ENCODE results near the gene LYRM9. TPM values are rescaled to one million over a fixed set of nuclear protein-coding genes. Genes with fewer than 3 reads are reported as not detected.

Gene LYRM9
- total RNA-seq, 2 donors from 2014 or later, result 5.8 to 8.3 TPM

- Histone ChIP-seq H3K4me1 (ENCODE audit: control insufficient read depth, insufficient read depth, low read length) (peaks cover 11% of the 10 kb centered on the region), H3K27me3 (ENCODE audit: control insufficient read depth, insufficient read depth, low read length, poor library complexity, severe bottlenecking) (no peaks in the 10 kb centered on the region), H3K36me3 (ENCODE audit: control insufficient read depth, insufficient read depth, low read length) (no peaks in the 10 kb centered on the region), H3K9me3 (ENCODE audit: control insufficient read depth, low read length) (peaks cover 18% of the 10 kb centered on the region), H3K4me3 (ENCODE audit: low read length) (peak overlapping the region; percentile 7), H3K9ac (ENCODE audit: extremely low read depth, low read length, poor library complexity, severe bottlenecking) (no peak overlapping the region), H3K27ac (ENCODE audit: low read depth, low read length) (no peak overlapping the region)
- DNase-seq, result peak; percentile 75
- Mint-ChIP-seq H3K4me3 (peak overlapping the region; percentile 25), H3K27ac (peak overlapping the region; percentile 76), H3K27me3 (ENCODE audit: insufficient read depth) (peaks cover 40% of the 10 kb centered on the region), H3K9me3 (peaks cover 5% of the 10 kb centered on the region), H3K4me1 (peaks cover 47% of the 10 kb centered on the region), H3K36me3 (ENCODE audit: low read depth) (no peaks in the 10 kb centered on the region)
- no peak for TF ChIP-seq CTCF (conservative IDR thresholded peaks at IDR 0.05)
- 60 to 64% methylated on average over 7 of the region's 7 CpGs for WGBS, 2 experiments (ENCODE audit: insufficient coverage in 1 of 2, insufficient read length in 1 of 2)
These were observed 46.6 kb upstream of the LYRM9 start for GRCh38 chr17:27939474-27940465.

- WGBS, 2 experiments (ENCODE audit: insufficient coverage in 1 of 2, insufficient read length in 1 of 2), result 94 to 96% methylated on average over 3 to 4 of the region's 4 CpGs
- no peak overlapping the region for H3K27ac Mint-ChIP-seq
These were observed 45.7 kb upstream of the LYRM9 start for GRCh38 chr17:27938864-27939263.

GRCh38 chr17:27938241-27938640, 45.1 kb upstream of the LYRM9 start:
- Histone ChIP-seq H3K9ac (ENCODE audit: extremely low read depth, low read length, poor library complexity, severe bottlenecking) (no peak overlapping the region), H3K27me3 (ENCODE audit: control insufficient read depth, insufficient read depth, low read length, poor library complexity, severe bottlenecking) (no peaks in the 10 kb centered on the region), H3K4me1 (ENCODE audit: control insufficient read depth, insufficient read depth, low read length) (peaks cover 11% of the 10 kb centered on the region), H3K9me3 (ENCODE audit: control insufficient read depth, low read length) (peaks cover 19% of the 10 kb centered on the region), H3K27ac (ENCODE audit: low read depth, low read length) (no peak overlapping the region), H3K36me3 (ENCODE audit: control insufficient read depth, insufficient read depth, low read length) (no peaks in the 10 kb centered on the region), H3K4me3 (ENCODE audit: low read length) (no peak overlapping the region)
- H3K36me3 Mint-ChIP-seq (ENCODE audit: low read depth), result no peaks in the 10 kb centered on the region
- no peak for TF ChIP-seq CTCF (conservative IDR thresholded peaks at IDR 0.05)
- no peak overlapping the region for H3K27ac Mint-ChIP-seq
- H3K4me3 Mint-ChIP-seq, result no peak overlapping the region
- H3K9me3 Mint-ChIP-seq, result peaks cover 16% of the 10 kb centered on the region
- H3K4me1 Mint-ChIP-seq, result peaks cover 40% of the 10 kb centered on the region
- peaks cover 50% of the 10 kb centered on the region for H3K27me3 Mint-ChIP-seq (ENCODE audit: insufficient read depth)
- no peak for DNase-seq

More at GRCh38 chr17:27938864-27939263, 45.7 kb upstream of the LYRM9 start:
- Mint-ChIP-seq H3K9me3 (peaks cover 12% of the 10 kb centered on the region), H3K27me3 (ENCODE audit: insufficient read depth) (peaks cover 49% of the 10 kb centered on the region), H3K4me1 (peaks cover 42% of the 10 kb centered on the region), H3K4me3 (no peak overlapping the region), H3K36me3 (ENCODE audit: low read depth) (no peaks in the 10 kb centered on the region)
- peaks cover 20% of the 10 kb centered on the region for H3K9me3 ChIP-seq (ENCODE audit: control insufficient read depth, low read length)
- TF ChIP-seq CTCF (conservative IDR thresholded peaks at IDR 0.05), result no peak
- H3K36me3 ChIP-seq (ENCODE audit: control insufficient read depth, insufficient read depth, low read length), result no peaks in the 10 kb centered on the region
- no peak overlapping the region for H3K9ac ChIP-seq (ENCODE audit: extremely low read depth, low read length, poor library complexity, severe bottlenecking)
- no peak overlapping the region for H3K27ac ChIP-seq (ENCODE audit: low read depth, low read length)
- peaks cover 11% of the 10 kb centered on the region for H3K4me1 ChIP-seq (ENCODE audit: control insufficient read depth, insufficient read depth, low read length)
- no peak overlapping the region for H3K4me3 ChIP-seq (ENCODE audit: low read length)
- DNase-seq, result no peak
- no peaks in the 10 kb centered on the region for H3K27me3 ChIP-seq (ENCODE audit: control insufficient read depth, insufficient read depth, low read length, poor library complexity, severe bottlenecking)

Measured in endodermal cell (in vitro differentiated cells).